NCI-H1436 (cell line): ENCODE data around the gene TXNRD2.

Experiments used
- DNase-seq: peaks from one replicate; lab custom pipeline; 2025; lab: John Stamatoyannopoulos, UW

TXNRD2 gene

DNA sequence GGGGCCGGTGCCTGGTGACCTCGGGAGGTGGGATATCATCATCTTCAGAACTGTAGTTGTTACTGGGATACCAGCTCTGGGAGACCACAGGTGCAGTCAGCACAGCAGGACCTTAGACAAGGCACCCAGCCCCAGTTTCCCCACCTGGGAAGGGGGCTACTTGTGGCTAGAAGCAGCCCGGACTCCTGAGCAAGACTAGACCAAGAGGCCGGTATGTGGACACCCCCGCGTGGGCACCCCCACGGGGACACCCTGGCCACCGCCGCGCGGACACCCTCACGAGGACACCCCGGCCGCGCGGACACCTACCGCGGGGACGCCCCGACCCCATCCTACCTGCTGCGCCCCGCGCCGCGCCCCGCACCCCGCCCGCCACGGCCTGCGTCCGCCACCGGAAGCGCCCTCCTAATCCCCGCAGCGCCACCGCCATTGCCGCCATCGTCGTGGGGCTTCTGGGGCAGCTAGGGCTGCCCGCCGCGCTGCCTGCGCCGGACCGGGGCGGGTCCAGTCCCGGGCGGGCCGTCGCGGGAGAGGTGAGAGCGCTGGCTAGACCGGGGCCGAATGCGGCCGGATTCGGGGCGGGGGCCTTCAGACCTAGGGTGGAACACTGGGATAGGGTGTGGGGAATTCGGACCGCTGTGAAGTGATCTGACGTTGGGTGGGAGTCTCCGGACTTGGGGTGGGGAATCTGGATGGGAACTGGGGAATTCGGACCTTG, at the start of gene TXNRD2, which contains the start of gene COMT:
TSS of gene TXNRD2 (minus strand) at position 454 of the 718 bp plus-strand sequence. CDS start at position 439, 15 bp downstream.
TSS of gene COMT (plus strand) at position 408 of the 718 bp plus-strand sequence. CDS start 20,755 bp downstream, outside the sequence.
- DNase-seq = peak; percentile 42

DNA sequence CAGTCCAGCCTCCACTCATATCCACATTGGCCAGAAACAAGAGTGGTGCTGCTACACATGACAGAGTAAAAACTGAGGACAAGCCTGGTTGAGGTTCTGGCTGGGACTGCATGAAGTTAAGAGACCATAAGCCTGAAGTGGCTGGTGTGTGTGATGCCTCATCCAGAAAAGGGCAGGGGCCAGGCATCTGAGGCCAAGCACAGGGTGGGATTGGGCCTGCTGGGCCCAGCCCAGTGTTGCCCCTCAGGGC, 49.7 kb upstream of the TXNRD2 start:
- no peak for DNase-seq

DNA sequence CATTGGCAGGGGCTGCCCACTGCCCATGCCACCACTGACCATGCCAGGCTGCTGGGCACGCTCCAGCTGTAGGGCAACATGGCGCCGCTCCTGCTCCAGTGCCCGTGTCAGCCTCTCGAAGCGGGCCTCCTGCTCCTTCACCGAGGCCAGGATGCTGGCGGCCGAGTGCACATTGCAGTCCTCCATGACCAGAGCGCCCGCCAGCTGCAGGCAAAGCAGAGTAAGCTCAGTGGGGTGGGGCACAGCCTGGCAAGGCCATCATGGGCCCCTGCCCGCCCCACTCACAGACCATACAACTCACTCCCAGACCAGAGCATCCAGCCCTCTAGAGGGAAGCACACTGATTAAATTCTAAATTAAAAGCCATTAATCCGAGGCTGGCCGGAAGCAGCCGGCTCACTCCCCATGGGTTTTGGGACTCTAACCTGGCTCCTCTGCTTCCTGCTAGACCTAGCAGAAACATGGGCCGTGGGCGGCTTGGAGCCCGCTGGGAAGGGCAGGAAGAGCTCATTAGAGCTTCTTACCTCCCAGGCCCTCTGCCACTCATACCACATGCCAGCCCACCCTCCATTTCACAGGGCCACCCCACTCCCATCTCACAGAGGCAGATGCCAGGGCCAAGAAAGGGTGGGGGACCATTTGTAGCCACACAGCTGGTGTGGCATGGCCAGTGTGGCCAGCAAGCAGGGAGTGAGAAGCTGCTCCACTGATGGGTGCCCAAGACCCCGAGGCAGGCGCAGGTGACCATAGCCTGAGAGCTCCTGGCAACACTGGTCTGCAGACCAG, 49.2 kb upstream of the TXNRD2 start:
- no peak for DNase-seq

DNA sequence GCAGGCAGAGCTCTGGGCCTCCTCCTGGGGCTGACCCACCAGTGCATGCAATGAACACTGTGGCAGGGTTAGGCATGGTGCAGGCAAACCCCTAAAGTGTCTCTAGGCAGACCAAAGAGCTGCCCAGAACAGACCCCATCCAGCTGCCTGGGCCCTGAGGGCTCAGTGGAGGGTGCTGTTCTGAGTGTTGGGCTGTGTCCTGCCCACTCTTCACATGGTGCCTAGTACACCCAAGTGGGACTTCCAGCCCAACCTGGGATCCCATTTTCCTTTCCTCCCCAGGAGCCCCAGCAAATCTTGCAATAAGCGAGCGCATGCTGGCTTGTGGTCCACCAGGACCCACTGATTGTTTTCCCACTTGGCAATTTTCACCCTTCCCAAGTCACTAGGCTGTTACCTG, 48.6 kb upstream of the TXNRD2 start:
- DNase-seq = no peak

DNA sequence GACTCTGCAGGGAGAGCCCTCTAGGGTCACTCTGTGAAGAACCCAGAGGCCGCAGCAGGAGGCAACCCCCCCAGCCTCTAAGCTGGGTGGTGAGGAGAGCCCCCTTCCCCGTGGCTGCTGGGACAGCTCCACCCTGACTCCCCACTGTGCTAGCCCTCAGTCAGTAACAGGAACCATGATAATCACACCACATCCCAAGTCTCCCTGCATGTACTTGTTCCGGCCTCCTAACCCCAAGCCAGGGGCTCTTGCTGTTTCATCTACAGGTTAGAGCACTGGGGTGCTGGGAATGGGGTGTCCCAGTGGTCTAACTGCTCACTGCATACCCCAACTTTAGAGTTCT, 48.1 kb upstream of the TXNRD2 start:
- DNase-seq = no peak

DNA sequence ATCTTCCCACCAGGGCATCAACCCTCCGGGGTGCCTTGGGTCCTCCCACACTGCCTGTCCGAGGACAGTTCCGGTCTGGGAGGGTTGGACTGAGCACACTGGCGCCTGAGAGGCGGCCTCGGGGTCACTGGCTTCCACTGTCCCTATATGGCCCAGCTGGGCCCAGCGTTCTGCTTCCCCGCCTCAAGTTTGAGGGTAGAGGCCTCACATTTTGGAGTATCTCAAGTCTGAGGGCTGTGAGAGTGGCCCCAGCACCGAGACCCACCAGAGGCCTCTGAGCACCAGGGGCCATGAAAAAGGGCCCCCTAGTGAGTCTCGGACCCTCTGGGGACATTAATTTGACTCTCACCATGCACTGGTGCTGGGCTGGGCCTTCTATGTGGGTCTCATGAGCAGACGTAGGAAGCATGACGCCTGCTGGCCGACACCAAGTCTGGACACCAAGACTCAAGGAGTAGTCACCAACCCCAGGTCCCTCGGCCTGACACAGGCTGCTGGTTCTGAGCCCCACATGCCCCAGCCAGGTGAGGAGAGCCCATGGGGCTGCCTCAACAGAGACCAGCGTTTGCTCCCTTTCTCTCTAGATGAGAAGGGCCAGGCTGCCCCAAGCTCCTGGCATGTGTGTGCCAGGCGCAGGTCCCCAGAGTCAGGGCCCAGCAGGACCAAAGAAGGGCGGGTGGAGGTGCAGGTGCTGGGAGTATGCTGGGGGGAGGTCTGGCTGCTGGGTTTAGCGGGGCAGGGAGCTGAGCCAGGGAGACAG, 47.5 kb upstream of the TXNRD2 start:
- DNase-seq = no peak

DNA sequence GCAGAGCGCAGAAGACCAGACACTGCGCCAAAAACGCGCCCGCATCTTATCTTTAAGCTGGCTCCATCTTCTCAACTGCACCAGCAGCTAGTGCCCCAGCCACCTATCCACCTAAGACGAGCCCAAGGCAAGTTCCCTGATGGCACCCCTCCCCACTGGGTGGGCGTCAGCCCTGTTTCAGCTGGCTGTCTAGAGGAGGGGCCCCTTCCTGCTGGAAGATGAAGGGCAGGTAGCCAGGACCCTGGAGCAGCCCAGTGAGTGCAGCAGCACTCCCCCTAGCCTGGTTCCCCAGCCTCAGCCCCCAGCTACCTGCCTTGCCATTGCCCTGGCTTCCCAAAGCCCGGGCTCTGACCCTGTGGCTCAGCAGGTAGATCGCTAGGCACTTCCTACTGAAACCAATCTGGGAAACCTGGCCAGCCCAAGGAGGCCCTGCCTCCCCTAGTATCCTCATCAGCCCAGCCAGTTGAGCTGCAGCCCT, 46.8 kb upstream of the TXNRD2 start:
- no peak for DNase-seq

DNA sequence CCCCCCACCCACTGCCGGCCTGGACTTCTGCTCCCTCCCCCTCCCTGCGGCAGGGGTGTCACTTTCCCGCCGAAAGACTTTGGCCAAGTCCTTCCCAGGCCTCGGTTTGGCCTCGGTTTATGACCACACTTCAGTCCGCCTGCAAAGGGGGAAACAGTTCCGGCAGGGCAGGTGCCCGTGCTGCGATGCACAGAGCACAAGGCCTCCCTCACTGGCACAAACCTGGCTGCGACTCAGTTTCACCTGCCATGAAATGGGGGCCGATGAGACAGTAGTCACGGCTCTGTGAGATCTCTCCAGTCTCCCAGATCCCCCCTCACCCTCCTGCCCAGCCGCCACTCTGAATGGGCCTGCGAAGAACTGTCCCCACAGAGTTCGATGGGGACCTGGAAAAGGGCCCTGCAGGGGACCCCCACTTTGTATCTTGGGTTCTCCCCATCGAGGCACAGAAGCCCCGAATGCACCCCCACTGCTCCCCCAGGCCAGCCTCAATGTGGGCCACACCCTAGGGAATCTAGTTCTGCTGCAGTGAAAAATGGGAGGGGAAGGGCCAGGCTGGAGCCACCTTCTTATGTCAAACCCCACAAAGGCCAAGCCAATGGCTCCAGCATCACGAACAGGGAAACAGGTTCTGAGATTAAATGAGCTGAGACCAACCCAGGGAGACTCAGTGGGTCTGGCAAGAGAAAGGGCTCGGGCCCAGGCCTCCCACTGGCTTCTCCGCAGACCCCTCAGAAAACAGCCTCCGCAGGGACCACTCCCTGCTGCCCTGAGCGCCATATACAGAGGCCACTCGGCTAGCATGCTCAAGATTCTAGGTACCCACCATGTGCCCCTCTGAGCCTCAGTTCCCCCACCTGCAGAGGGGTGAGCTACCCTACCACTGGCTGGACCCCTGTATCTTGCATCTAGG, 46.0 kb upstream of the TXNRD2 start:
- no peak for DNase-seq

DNA sequence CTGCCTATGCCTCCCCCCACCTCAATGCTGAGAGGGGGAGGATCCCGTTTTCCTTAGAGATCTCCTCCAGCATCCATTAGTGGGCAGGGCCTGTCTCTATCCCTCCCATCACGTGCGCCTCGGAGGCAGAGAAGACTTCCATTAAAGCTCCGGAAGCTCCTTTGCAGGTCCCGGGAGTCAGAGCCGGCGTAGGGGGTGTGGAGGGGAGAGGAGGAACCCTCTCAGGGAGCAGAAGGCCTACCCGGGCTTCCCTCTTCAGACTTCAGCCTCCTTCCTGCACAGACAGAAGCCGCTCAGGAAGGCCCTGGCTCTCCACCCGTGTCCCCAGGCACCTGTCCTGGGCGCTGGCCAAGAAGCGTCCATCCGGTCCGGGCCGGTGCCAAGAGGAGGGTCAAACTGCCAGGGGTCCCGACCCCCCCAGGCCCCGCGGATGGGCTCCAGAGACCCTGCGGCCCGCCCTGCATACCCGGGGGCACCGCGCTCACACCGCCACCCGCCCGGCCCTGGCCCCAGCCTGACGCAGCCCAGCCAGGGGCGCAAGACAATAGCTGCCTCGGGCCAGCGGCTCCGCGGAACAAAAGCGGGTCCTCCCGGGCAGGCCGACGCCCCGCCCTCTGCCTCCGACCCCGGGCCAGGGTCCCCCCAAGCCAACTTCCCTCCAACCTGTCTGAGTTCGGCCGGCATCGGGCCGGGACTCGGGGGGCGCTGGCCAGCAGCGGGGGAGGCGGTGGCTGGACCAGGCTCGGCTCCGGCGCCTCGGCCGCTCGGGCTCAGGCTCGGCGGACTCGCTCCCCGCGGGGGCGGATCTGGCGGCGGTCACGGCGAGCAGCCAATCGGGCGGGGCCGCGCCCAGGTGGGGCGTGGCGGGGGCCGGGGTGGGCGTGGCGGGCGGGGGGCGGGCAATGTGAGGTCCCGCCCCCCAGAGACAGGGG, 45.1 kb upstream of the TXNRD2 start:
- peak; percentile 72 for DNase-seq

DNA sequence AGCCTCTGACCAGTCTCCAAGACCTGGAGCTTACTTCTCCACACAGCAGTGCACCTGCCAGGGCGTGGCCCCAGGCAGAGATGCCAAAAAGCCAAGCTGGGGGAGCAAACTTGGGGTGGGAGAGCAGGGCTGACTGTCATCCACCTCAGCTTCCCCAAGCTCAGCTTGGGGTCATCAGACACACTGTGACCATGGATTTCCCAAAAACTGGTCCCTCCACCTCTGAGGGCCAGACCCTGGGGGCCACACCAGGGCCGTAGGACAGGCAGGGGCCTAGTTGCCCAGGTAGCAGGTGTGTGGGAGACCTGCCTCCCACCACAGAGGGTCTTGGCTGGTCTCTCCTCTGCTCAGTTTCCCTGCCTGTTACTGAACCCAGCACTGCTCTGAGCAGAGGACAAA, 44.4 kb upstream of the TXNRD2 start:
- no peak for DNase-seq

DNA sequence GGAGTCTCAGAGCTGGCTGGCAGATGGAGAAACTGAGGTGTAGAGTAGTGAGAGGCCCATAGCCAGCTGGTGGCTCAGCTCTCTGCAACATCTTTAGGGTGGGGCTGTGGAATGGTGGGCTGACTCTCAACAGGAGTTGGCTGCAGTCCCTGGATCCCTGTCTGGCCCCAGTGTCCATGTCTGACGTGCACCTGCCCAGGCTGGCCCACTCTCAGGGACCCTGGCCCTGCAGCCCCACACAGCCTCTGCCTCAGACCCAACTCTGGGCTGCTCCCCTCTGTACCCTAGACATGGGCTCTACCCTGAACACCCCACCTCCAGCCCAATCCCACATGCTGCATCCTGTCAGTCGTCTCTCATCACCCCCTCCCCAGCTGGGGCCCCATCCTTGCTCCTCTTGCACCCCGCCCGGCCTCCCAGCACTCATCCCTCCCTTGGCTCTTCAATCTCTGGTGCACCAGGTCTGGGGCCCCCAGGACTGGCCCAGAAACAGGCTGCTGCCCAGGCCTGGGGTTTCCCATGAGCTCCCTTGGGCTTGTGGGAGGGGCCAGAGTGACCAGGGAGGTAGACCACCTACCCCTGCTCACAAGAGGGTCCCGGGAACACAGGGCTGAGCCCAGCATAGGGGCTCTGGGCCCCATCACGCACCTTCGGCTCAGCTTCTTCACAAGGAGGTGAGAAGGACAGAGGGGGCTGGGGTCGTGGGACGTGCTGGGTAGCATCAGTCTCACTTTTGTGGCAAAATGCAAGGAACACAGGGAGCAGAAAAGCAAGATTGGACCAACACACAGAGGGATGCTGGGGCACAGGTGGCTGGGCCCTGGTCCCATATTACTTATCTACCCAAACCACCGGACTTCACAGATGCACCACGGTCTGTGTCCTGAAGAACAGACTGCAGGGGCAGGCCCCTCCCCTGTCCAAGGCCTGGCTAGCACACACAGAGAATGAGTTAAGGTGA, 43.5 kb upstream of the TXNRD2 start:
- DNase-seq = no peak

DNA sequence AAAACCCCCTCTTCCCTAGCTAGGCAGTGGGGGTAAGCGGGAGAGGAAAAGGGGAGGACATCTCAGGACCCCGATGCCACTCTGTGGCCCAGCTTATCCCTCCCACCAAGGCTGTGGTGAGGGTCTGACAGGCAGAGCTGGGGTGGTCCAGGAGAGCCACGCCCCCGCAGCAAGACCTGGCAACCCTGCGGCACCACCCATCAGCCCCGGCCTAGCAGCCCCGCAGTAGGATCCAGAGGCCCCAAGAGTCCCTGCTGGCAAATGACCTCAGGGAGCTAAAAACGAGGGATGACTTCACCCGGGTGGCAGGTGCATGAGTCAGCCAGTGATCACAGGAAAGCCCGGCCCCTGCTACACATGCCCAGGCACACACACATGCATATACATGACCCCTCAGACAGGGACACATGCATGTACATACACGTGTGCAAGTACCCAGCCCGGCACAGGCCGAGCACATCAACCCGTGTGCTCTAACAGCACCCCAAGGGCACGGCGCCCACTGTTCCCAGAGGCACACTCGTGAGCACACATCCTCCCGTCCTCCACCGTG, 42.7 kb upstream of the TXNRD2 start:
- no peak for DNase-seq

DNA sequence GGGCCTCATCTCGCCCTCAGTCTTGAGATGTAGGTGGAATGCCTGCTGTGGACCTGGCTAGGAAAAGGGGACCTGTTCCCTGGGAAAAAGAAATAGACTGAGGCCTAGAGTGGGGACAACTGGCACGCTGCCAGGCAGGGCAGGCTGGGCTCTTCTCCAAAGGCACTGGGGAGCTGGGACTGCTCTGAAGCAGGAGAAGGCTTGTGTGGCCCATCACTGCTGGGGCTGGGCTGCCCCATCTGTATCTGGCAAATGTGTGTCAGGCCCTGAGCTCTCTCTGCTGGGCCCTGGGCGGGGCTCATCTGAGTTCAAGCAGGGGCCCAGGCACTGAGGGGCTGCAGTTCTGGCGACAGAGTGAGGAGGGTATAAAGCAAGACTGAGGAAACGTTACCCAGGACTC, 42.1 kb upstream of the TXNRD2 start:
- DNase-seq = no peak

DNA sequence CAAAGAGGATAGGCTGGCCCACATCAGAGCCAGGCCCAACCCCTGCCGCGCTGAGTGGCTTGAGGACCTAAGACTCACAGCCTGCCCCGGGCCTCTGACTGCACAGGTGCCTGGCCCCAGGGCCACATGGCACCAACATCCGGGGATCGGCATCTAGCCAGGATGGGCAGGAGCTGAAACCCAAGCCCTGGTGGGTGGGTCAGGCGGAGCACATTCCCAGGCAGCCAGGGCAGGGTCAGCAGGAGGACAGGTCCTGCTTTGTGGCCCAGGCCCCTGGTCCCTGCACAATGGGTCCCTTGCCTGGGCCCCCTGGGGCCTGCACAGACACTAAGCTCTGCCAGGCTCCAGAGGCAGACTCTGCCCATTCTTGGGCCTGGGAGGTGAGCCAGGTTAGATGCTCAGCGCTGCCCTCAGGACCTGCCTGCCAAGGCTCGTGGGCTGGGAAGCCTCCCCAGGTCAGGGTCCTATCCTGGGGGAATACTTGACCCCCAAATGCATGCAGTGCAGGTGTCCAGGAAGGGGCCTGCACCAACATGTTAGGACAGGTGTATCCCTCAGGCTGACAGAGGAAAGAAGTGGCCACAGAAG, 41.5 kb upstream of the TXNRD2 start:
- DNase-seq = no peak

DNA sequence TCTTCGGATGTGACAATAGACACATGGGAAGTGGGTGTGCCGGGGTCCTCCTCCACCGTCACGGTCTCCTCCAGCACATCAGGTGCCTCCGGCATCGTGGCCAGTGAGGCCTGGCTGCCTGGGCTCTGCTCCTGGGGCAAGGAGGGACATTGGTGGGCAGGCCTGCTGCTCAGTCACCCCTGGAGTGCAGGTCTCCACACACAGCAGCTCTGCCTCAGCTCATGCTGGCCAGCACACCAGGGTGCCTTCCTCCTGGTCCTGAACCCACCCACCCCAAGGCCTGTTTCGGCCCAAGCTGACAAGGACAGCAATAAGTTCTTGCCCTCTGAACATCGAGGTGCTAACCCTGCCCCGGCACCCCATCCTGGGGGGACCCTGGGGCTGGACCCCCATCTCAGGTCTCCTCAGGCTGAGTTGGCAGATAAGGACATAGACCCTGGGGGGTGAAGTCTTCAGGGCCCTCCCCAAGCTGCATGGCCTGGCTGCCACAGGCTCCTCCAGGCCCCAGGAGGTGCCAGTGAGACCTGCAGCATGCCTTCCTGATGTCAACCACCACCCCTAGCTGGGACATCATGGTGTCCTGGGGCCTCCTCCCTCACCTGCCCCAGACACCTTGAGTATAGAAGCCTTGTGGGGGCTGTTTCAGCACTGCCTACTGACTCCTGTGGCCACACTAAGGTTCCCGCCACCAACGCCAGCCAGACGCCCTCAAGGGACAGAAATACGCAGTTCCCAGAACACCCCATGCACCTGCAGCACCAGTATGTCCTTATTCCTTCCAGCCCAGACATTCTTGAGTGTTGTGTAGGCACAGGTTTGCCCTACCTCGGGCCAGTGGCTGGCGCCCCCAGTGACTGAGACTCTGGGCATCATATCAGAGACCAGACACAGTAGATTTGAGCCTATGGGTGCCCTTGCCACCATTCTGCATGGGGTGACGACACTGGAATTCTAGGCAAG, 40.6 kb upstream of the TXNRD2 start:
- no peak for DNase-seq

DNA sequence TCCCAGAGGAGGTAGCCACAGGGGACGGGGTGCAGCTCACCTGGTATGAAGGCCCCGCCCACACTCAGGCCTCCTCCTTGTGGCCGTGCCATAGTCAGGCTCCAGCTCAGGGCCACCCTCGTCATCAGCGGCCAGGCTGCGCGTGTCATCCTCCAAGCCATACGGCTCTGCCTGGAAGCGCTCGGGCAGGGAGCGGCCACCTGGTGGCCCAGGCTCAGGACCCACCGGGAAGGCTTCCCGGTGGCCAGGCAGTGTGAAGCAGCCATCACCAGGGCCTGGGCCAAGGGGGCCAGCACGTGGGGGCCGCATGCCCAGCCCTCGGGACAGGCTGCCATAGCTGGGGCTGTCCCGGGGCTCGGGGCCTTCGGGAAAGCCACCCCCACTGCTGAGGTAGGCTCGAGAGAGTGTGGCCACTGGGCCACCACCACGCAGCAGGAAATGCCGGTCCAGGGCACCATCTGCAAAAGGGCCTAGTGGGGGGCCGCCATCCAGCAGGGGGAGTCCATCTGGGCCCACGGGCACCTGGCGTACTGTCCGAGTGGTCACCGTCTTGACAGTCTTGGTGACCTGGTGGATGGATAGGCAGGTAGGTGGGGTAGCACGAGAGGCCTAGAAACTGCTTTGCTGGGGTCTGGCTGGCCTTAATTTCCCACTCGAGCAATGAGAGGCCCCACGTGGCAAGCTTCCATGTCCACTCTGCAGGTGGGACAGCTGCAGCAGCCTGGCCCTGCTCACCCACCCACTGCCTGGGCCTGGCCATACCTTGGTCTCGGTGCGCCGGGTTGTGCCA, 39.7 kb upstream of the TXNRD2 start:
- no peak for DNase-seq

DNA sequence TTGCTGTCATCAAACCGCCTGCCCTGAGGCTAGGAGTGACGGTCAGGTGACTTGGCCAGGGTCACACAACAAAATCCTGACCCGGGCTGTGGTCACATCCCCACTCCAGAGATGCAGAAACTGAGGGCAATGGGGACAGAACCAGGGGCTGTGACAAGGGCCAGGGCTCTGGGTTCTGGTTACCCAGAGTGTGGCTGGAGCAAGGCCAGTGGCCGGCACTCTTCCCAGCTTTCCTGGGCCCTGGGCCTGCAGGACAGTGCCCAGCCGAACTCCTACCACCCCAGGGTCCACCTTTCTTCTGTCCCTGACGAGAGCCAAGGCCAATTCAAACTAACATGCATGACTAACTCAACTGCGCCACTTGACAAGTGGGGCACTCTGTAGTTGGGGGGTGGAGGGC, 39.1 kb upstream of the TXNRD2 start:
- no peak for DNase-seq
